GM18498 (cell line): ENCODE data around the gene SLC25A33.
"Not testable (repeated sequence)": the region's sequence is repeated elsewhere in the genome, so short reads cannot be mapped to it uniquely, and the experiment has no call there.

Experiments used
- ATAC-seq: cut with Tn5 transposase; IDR thresholded peaks from one replicate; pipeline ENCODE4 v1.9.1; 2021; ENCODE audit warnings: mild to moderate bottlenecking, moderate library complexity; ENCODE audit not compliant: unreplicated experiment

The SLC25A33 gene

GRCh38 chr1:9538669-9539164 is 548 bp upstream of the SLC25A33 start:
- no peak for ATAC-seq

- peak; percentile 54 for ATAC-seq
These were observed 725 bp downstream of the SLC25A33 start for GRCh38 chr1:9539829-9540550.

- ATAC-seq = no peak
These were observed 3.2 kb downstream of the SLC25A33 start for GRCh38 chr1:9542430-9542829.

- no peak for ATAC-seq
These were observed 5.7 kb downstream of the SLC25A33 start for GRCh38 chr1:9544926-9545325.

DNA sequence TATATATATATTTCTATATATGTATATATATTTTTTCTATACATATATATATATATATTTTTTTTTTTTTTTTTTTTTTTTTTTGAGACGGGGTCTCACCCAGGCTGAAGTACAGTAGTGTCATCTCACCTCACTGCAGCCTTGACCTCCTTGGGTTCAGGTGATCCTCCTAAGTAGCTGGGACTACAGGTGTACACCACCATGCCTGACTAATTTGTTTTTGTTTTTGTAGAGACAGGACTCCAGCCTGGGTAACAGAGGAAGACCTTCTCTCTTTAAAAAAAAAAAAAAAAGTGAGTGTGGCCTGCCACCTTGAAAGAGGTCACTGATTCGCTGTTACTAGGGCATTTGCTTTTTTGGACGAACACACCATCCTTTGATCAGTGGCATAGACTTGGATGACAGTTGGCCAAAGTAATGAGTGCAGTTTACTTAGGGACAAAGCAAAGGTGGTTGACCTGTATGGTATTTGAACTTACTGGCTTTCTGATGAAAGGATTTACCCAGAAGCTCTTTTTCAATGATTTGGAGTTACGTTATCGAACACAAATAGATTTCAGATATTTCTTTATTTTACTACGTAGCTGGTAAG is 10.8 kb downstream of the SLC25A33 start:
- no peak for ATAC-seq

- no peak for ATAC-seq
These were observed 12.7 kb downstream of the SLC25A33 start for GRCh38 chr1:9551984-9552383.

DNA sequence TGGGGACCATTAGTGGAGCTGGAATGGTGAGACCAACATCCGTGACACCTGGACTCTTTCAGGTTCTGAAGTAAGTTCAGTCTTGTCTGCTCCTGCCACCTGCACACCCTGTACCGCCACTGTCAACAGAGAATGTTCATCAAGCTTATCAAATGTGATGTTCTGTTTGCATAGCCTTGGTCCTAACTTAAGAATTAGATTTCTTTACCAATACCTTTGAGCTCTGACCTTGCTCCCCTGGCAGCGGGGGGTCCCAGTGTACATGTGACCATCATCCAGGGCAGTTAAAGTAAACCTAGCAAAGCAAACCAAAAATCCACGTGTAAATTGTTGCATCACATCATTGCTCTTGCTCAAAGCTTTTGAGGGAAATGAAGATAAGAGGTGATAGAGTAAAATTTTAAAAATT is 14.5 kb downstream of the SLC25A33 start:
- no peak for ATAC-seq

- no peak for ATAC-seq
These were observed 16.7 kb downstream of the SLC25A33 start for GRCh38 chr1:9555942-9556341.

- ATAC-seq = no peak
These were observed 18.4 kb downstream of the SLC25A33 start for GRCh38 chr1:9557624-9558023.

GRCh38 chr1:9558271-9558945 is 19.1 kb downstream of the SLC25A33 start:
- no peak for ATAC-seq

GRCh38 chr1:9558946-9559545 is 19.8 kb downstream of the SLC25A33 start:
- ATAC-seq = no peak

GRCh38 chr1:9559673-9560072 is 20.4 kb downstream of the SLC25A33 start:
- ATAC-seq = no peak

- ATAC-seq = not testable (repeated sequence)
These were observed 20.8 kb downstream of the SLC25A33 start for GRCh38 chr1:9560090-9560489.

- ATAC-seq = no peak
These were observed 22.2 kb downstream of the SLC25A33 start for GRCh38 chr1:9561429-9561828.

DNA sequence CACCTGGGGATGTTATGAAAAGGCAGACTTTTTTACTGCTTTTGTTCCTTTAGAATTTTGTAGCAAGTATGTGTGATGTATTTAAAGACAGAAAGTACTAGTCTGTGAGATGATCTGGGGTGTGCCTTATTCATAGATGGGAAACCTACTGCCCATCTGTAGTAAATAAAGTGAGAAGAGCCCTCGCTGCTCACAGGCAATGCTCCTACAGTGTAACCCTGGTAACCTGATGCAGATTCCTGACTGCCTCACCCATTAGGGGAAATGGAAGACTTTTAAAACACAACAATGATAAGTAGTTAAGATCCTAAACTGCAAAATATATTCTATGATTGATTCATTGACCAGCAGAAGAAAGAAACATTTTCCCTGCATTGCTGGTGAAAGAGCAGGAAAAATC is 30.0 kb downstream of the SLC25A33 start:
- no peak for ATAC-seq

- ATAC-seq = not testable (repeated sequence)
These were observed 31.7 kb downstream of the SLC25A33 start for GRCh38 chr1:9570886-9571529.

DNA sequence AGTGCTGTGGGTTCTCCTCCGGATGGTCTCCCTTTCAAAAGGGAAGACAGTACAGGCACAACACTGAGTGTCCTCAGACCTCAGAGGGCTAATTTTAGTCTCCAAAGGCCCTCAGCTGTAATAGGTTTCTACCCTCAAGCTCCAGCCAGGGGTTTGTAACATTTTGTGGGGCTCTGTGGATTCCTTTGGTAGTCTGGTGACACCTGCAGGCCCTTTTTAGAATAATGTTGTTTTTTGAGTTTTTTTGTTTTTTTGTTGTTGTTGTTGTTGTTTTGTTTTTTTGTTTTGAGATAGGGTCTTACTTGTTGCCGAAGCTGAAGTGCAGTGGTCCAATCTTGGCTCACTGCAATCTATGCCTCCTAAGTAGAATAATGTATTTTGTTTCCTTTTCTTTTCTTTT is 34.5 kb downstream of the SLC25A33 start:
- ATAC-seq = no peak

DNA sequence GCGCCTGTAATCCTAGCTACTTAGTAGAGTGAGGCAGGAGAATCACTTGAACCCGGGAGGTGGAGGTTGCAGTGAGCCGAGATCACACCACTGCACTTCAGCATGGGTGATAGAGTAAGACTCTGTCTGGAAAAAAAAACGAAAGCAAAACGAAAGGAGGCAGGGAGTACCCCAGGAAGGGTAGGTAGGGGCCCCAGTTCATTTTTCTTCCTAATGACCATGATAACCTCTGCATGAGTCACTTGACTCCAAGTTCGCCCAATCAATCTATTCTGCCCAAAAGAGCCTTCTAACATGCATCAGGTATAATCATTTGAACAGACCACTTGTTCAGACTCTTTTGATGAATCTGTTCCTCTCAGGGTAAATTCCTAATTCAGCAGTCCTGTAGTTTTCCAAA is 36.2 kb downstream of the SLC25A33 start:
- no peak for ATAC-seq

GRCh38 chr1:9576903-9577302 is 37.6 kb downstream of the SLC25A33 start:
- ATAC-seq = no peak

GRCh38 chr1:9577423-9577822 is 38.2 kb downstream of the SLC25A33 start:
- no peak for ATAC-seq

GRCh38 chr1:9580942-9581341 is 41.7 kb downstream of the SLC25A33 start:
- no peak for ATAC-seq
